NT2/D1 (cell line): ENCODE results near the gene TYK2.

Source experiments
- SUZ12 ChIP-seq: IDR thresholded peaks from 2 replicates; pipeline ENCODE4 v1.6.1; 2011; ENCODE audit not compliant: insufficient read length, insufficient read depth; ENCODE audit errors: extremely low read depth
- YY1 ChIP-seq: IDR thresholded peaks from 2 replicates; pipeline ENCODE4 v1.6.1; 2011; ENCODE audit not compliant: insufficient read length, insufficient read depth
- ZNF274 ChIP-seq: IDR thresholded peaks from 2 replicates; pipeline ENCODE4 v1.6.1; 2011; ENCODE audit warnings: mild to moderate bottlenecking, low read depth, low read length

DNA sequence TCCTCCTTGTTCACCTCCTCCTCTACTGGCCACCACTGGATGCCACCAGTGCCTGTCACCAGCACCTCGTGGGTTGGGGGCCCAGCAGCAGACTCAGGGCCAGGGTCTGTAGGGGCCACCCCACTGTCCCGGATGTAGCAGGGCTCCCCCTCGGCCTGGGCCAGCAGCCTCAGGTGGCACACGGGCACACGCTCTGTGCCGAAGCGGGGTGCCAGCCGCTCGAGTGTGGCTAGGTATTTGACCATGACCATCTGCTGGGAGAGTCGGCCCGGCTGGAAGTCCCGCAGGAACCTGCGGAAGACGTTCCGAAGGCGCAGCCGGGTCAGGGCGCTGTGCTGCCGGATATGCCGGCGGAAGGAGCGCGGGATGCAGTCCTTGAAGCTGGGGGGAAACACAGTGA lies 14.9 kb downstream of the TYK2 start:
- TF ChIP-seq SUZ12 (no peak), YY1 (no peak), ZNF274 (no peak)
